ENCODE measurements around the gene CPXM1.

- no peak for TF ChIP-seq EZH2 (IDR thresholded peaks at IDR 0.05; ENCODE audit: low read length)
- TF ChIP-seq, protein P1, sequence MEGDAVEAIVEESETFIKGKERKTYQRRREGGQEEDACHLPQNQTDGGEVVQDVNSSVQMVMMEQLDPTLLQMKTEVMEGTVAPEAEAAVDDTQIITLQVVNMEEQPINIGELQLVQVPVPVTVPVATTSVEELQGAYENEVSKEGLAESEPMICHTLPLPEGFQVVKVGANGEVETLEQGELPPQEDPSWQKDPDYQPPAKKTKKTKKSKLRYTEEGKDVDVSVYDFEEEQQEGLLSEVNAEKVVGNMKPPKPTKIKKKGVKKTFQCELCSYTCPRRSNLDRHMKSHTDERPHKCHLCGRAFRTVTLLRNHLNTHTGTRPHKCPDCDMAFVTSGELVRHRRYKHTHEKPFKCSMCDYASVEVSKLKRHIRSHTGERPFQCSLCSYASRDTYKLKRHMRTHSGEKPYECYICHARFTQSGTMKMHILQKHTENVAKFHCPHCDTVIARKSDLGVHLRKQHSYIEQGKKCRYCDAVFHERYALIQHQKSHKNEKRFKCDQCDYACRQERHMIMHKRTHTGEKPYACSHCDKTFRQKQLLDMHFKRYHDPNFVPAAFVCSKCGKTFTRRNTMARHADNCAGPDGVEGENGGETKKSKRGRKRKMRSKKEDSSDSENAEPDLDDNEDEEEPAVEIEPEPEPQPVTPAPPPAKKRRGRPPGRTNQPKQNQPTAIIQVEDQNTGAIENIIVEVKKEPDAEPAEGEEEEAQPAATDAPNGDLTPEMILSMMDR (optimal IDR thresholded peaks at IDR 0.05 in 1 of 3, IDR thresholded peaks at IDR 0.05 in 1 of 3, conservative IDR thresholded peaks at IDR 0.05 in 1 of 3; ENCODE audit: extremely low read depth in 1 of 3, insufficient read depth in 2 of 3, low read length in 3 of 3), result no peak
These were observed 45.2 kb upstream of the CPXM1 start for GRCh38 chr20:2845607-2846006.

Data from keratinocyte (primary cell).